Erythroblast (primary cell): Measurements from ENCODE around the gene ERGIC1.

ENCODE experiments used
- GATA1 ChIP-seq: IDR thresholded peaks from 2 replicates; pipeline ENCODE4 v1.6.1; 2011; ENCODE audit warnings: low read depth, mild to moderate bottlenecking, control low read depth, low read length, moderate library complexity
- POLR2A ChIP-seq: IDR thresholded peaks from 2 replicates; pipeline ENCODE4 v1.6.1; 2011; ENCODE audit warnings: mild to moderate bottlenecking, low read length

DNA sequence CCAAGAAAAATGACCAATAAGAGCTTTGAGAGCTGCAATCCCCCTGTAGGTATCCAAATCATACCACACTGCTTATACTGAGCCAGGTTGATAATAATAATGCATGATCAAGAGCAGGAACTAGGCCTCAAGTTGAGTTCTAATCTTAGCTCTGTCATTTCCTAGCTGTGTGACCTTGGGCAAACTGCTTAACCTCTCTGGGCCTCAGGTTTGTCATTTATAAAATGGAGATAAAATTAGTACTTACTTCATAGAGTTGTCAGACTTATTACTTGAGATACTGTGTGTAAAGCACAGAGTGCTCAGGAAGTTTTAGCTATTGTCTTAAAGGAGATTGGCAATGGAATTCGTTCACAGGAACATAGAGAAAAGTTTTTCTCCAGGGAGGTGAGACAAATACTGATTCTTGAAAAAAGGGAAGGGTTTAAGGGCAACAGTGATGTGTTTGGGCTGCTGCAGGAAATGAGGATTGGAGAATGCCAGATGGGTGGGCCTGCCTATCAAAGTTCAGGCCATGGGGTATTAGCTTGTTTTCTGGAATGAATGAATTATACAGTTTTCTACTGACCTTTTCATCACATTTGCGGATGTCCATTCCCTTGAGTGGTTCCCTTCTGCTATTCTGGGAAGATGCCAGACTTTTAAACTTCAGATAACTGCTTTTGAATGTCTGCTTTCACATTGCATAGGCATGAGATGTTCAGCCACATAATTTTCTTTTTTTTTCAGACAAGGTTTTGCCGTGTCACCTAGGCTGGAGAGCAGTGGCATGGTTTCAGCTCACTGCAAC is 139.3 kb downstream of the ERGIC1 start:
- TF ChIP-seq POLR2A (no peak), GATA1 (no peak)
